GM21367 (cell line): ENCODE measurements around the gene RPS15.

Experiments used
- ATAC-seq: cut with Tn5 transposase; IDR thresholded peaks from one replicate; pipeline ENCODE4 v1.9.1; 2021; ENCODE audit not compliant: unreplicated experiment

The RPS15 gene

GRCh38 chr19:1481893-1482360 is 43.7 kb downstream of the RPS15 start:
- ATAC-seq: no peak

GRCh38 chr19:1482361-1483130 is 44.4 kb downstream of the RPS15 start:
- no peak for ATAC-seq

GRCh38 chr19:1483131-1483978 is 45.2 kb downstream of the RPS15 start:
- no peak for ATAC-seq

- ATAC-seq: no peak
Observed at GRCh38 chr19:1483979-1484428, 45.8 kb downstream of the RPS15 start.

GRCh38 chr19:1486720-1487575 is 48.8 kb downstream of the RPS15 start:
- no peak for ATAC-seq

- ATAC-seq: no peak
Observed at GRCh38 chr19:1487576-1488281, 49.5 kb downstream of the RPS15 start.

- ATAC-seq: no peak
Observed at GRCh38 chr19:1488282-1488601, 50.0 kb downstream of the RPS15 start.

- ATAC-seq: no peak
Observed at GRCh38 chr19:1489463-1490310, 51.5 kb downstream of the RPS15 start.
